Activated CD4-positive, alpha-beta memory T cell treated with anti-CD3 and anti-CD28 coated beads for 36 hours (primary cell): ENCODE measurements around the gene HFM1. TPM values are rescaled to one million over a fixed set of nuclear protein-coding genes. Genes with fewer than 3 reads are reported as not detected.

Experiments used
- CTCF ChIA-PET: fragments of 350-600 bp; sonication (Branson Sonifier 250); formaldehyde crosslinking; loops from one replicate; lab custom pipeline; 2021; ENCODE audit warnings: antibody characterized with exemption, inconsistent platforms; lab: Charles Lee
- POLR2A ChIA-PET: fragments of 350-600 bp; sonication (Branson Sonifier 250); formaldehyde crosslinking; loops from one replicate; lab custom pipeline; 2021; ENCODE audit warnings: antibody characterized with exemption; lab: Charles Lee
- DNase-seq: peaks from one replicate; pipeline ENCODE4 v3.0.0-alpha.2; 2020
- H3K27ac Mint-ChIP-seq: one replicate; pipeline ENCODE4 v1.8.0; 2021; ENCODE audit warnings: mixed read lengths
- H3K27me3 Mint-ChIP-seq: one replicate; pipeline ENCODE4 v1.8.0; 2021; ENCODE audit warnings: mixed read lengths
- H3K36me3 Mint-ChIP-seq: one replicate; pipeline ENCODE4 v1.8.0; 2021; ENCODE audit warnings: mixed read lengths
- H3K4me1 Mint-ChIP-seq: one replicate; pipeline ENCODE4 v1.8.0; 2021; ENCODE audit warnings: low read depth, mixed read lengths
- H3K4me3 Mint-ChIP-seq: one replicate; pipeline ENCODE4 v1.8.0; 2021; ENCODE audit warnings: mild to moderate bottlenecking, mixed read lengths
- H3K9me3 Mint-ChIP-seq: one replicate; pipeline ENCODE4 v1.8.0; 2021; ENCODE audit warnings: mixed read lengths
- intact Hi-C: fragments of 100-400 bp; cut with micrococcal nuclease; formaldehyde crosslinking; loops from one replicate; pipeline ENCODE4 v1.15.1; 2023
- total RNA-seq, 2 experiments: library from RNA; stranded (reverse); gene quantifications; one replicate each; pipeline ENCODE4 v1.2.3, GENCODE V29; 2021

HFM1 gene
- total RNA-seq, 2 experiments from 2014 or later, result not detected

GRCh38 chr1:91224878-91225277, 179.8 kb downstream of the HFM1 start:
- CTCF ChIA-PET, result no interaction called here
- POLR2A ChIA-PET, result no interaction called here
- peaks cover 6% of the 10 kb centered on the region for H3K9me3 Mint-ChIP-seq

DNA sequence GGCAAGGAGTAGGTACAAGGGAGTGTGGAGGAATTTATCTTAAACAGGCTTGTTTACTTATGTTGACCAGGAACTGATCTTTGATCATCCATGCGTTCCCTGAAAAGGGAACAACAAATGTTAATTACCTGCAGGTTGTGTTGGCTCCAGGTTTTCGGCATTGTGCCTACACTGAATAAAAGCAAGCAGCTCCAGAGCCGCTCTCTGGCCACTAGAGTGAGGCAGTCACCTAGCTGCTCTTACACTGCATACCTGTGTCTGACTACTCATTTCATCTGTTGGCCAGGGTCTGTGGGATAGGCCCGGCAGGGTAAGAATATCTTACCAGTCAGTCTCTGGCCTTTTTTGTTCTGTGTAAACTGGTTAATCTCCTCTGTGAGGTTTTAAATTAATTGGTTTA, 183.6 kb downstream of the HFM1 start:
- ChIA-PET POLR2A (no interaction called here), CTCF (no interaction called here)
- Mint-ChIP-seq H3K36me3 (no peaks in the 10 kb centered on the region), H3K4me1 (no peaks in the 10 kb centered on the region), H3K27ac (no peak overlapping the region), H3K27me3 (peaks cover 2% of the 10 kb centered on the region), H3K4me3 (no peak overlapping the region), H3K9me3 (peaks cover 12% of the 10 kb centered on the region)
- DNase-seq, result no peak
- intact Hi-C loops, result no loop called here

More at GRCh38 chr1:91224878-91225277, 179.8 kb downstream of the HFM1 start:
- Mint-ChIP-seq H3K4me1 (no peaks in the 10 kb centered on the region), H3K36me3 (no peaks in the 10 kb centered on the region), H3K27me3 (peaks cover 1% of the 10 kb centered on the region), H3K4me3 (no peak overlapping the region), H3K27ac (no peak overlapping the region)
- DNase-seq, result no peak
- intact Hi-C loops, result no loop called here

DNA sequence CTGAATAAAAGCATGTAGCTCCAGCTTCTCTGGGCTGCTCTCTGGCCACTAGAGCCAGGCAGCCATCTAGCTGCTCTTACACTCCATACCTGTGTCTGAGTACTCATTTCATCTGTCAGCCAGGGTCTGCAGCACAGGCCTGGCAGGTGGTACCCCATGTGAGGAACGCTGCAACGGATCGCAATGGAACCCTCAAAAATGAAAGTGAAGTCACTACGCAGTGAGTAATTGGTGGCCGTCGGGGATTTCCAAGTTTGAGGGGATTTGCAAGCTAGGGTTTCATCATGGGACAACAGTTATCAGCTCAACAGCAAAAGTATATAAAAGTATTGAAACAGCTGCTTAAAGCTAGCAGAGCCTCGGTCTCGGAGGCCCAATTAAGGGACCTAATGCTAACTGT, 186.7 kb downstream of the HFM1 start:
- Mint-ChIP-seq H3K9me3 (peaks cover 12% of the 10 kb centered on the region), H3K27me3 (peaks cover 2% of the 10 kb centered on the region), H3K27ac (no peak overlapping the region), H3K4me3 (no peak overlapping the region), H3K4me1 (no peaks in the 10 kb centered on the region), H3K36me3 (no peaks in the 10 kb centered on the region)
- ChIA-PET CTCF (no interaction called here), POLR2A (no interaction called here)
- intact Hi-C loops, result no loop called here
- DNase-seq, result no peak

Other genes with a start within 250 kb of the HFM1 start
- gene CDC7, start 96.0 kb upstream of the HFM1 start, total RNA-seq, result 10 to 100 TPM; 20.2 to 20.4 TPM